ENCODE data around the gene ZNF768. TPM values are rescaled to one million over a fixed set of nuclear protein-coding genes. Genes with fewer than 3 reads are reported as not detected.
"Not testable (repeated sequence)": the region's sequence is repeated elsewhere in the genome, so short reads cannot be mapped to it uniquely, and the experiment has no call there.

ZNF768 gene
- total RNA-seq, 1 donor from 2014 or later, result 83.6 TPM

DNA sequence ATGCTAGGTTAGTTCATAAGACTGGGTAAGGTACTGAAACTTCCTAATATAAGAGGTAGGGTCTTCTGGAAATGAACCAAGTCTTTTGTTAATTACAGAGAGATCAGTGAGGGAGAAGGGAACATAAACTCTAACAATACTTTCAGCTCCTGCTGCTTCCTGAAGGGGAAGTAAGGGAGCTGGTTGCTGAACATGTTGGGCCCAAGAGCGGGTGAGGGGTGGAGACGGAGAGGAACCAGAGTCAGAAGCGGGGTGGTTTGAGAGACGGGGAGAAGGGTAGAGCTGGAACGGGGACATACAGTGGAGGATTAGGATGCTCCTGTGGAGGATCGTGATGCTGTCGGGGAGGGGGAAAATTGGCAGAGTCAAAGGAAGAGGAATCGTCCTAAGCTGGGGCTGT is 19.7 kb upstream of the ZNF768 start:
- no peak for DNase-seq (ENCODE audit: low spot score, unreplicated experiment)

GRCh38 chr16:30543067-30543466 is 16.7 kb upstream of the ZNF768 start:
- Mint-ChIP-seq H3K27ac (no peak overlapping the region), H3K9me3 (ENCODE audit: low read depth) (peaks cover 19% of the 10 kb centered on the region)

More for the DNA sequence above, 19.7 kb upstream of the ZNF768 start:
- Mint-ChIP-seq H3K36me3 (ENCODE audit: insufficient read depth) (peaks cover 29% of the 10 kb centered on the region), H3K27me3 (no peaks in the 10 kb centered on the region), H3K4me1 (ENCODE audit: low read depth) (peaks cover 13% of the 10 kb centered on the region), H3K4me3 (ENCODE audit: low read depth) (no peak overlapping the region), H3K9me3 (ENCODE audit: low read depth) (peaks cover 27% of the 10 kb centered on the region), H3K27ac (peak overlapping the region; percentile 76)
- TF ChIP-seq, protein P1, sequence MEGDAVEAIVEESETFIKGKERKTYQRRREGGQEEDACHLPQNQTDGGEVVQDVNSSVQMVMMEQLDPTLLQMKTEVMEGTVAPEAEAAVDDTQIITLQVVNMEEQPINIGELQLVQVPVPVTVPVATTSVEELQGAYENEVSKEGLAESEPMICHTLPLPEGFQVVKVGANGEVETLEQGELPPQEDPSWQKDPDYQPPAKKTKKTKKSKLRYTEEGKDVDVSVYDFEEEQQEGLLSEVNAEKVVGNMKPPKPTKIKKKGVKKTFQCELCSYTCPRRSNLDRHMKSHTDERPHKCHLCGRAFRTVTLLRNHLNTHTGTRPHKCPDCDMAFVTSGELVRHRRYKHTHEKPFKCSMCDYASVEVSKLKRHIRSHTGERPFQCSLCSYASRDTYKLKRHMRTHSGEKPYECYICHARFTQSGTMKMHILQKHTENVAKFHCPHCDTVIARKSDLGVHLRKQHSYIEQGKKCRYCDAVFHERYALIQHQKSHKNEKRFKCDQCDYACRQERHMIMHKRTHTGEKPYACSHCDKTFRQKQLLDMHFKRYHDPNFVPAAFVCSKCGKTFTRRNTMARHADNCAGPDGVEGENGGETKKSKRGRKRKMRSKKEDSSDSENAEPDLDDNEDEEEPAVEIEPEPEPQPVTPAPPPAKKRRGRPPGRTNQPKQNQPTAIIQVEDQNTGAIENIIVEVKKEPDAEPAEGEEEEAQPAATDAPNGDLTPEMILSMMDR (IDR thresholded peaks at IDR 0.05; ENCODE audit: unreplicated experiment), result no peak

DNA sequence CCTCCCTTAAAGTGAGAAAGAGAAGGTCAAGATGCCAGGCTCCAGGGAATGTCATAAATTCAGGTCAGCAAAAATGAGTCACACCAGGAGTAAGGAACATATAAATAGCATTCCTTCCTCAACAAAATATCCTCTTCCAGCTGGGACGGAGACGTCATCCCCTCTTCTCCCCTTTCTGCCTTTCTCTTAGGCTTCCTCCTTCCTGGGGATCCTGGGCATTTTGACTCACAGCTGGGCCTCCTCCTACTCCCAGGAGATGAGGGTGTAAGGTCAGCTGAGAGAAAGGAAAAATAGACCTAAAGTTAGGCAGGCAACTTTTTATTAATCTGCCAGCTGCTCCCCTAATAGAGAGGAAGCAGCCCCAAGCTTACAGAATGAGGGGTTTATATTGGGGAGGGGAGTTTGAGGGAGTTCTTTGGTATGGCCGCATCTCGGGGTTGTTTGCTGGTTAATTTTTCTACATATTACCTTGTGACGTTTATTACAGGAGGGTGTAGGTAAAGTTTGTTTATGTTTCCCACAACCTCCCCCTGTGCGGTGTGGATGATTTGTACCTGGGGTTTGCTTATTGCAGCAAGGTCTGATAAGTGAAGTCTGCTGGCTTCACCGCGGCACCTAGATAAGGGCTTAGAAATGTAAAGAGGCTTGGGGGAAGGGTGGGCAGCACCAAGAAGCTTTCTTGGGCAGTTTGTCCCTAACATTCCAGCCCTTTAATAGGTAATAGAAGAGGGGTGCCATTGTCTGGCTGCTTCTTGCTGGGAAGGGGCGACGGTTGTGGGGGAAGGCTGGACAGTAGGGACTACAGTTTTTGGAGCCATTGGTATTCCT is 15.3 kb upstream of the ZNF768 start:
- Mint-ChIP-seq H3K4me3 (ENCODE audit: low read depth) (no peak overlapping the region), H3K4me1 (ENCODE audit: low read depth) (no peaks in the 10 kb centered on the region), H3K36me3 (ENCODE audit: insufficient read depth) (peaks cover 42% of the 10 kb centered on the region), H3K27ac (no peak overlapping the region), H3K27me3 (no peaks in the 10 kb centered on the region), H3K9me3 (ENCODE audit: low read depth) (peaks cover 22% of the 10 kb centered on the region)
- DNase-seq (ENCODE audit: low spot score, unreplicated experiment), result no peak
- TF ChIP-seq, protein P1 (IDR thresholded peaks at IDR 0.05; ENCODE audit: unreplicated experiment), result no peak

More at GRCh38 chr16:30543067-30543466, 16.7 kb upstream of the ZNF768 start:
- Mint-ChIP-seq H3K4me3 (ENCODE audit: low read depth) (no peak overlapping the region), H3K36me3 (ENCODE audit: insufficient read depth) (peaks cover 36% of the 10 kb centered on the region), H3K27me3 (no peaks in the 10 kb centered on the region), H3K4me1 (ENCODE audit: low read depth) (peaks cover 3% of the 10 kb centered on the region)
- TF ChIP-seq, protein P1 (IDR thresholded peaks at IDR 0.05; ENCODE audit: unreplicated experiment), result no peak
- DNase-seq (ENCODE audit: low spot score, unreplicated experiment), result no peak

DNA sequence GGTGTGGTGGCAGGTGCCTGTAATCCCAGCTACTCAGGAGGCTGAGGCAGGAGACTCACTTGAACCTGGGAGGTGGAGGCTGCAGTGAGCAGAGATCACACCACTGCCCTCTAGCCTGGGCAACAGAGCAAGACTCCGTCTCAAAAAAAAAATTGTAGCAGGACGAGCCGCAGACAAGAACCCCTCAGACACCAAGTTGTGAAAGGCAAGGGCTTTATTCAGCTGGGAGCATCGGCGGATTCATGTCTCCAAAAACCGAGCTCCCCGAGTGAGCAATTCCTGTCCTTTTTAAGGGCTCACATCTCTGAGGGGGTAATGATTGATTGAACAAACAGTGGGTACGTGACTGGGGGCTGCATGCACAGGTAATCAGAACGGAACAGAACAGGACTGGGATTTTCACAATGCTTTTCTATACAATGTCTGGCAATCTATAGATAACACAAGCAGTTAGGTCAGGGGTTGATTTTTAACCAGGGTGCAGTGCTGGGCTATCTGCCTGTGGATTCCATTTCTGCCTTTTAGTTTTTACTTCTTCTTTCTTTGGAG is 14.6 kb upstream of the ZNF768 start:
- H3K4me3 Mint-ChIP-seq (ENCODE audit: low read depth); DNase-seq (ENCODE audit: low spot score, unreplicated experiment); H3K27me3 Mint-ChIP-seq; H3K4me1 Mint-ChIP-seq (ENCODE audit: low read depth); H3K27ac Mint-ChIP-seq: not testable (repeated sequence)
- Mint-ChIP-seq H3K9me3 (ENCODE audit: low read depth) (peaks cover 16% of the 10 kb centered on the region), H3K36me3 (ENCODE audit: insufficient read depth) (peaks cover 41% of the 10 kb centered on the region)

DNA sequence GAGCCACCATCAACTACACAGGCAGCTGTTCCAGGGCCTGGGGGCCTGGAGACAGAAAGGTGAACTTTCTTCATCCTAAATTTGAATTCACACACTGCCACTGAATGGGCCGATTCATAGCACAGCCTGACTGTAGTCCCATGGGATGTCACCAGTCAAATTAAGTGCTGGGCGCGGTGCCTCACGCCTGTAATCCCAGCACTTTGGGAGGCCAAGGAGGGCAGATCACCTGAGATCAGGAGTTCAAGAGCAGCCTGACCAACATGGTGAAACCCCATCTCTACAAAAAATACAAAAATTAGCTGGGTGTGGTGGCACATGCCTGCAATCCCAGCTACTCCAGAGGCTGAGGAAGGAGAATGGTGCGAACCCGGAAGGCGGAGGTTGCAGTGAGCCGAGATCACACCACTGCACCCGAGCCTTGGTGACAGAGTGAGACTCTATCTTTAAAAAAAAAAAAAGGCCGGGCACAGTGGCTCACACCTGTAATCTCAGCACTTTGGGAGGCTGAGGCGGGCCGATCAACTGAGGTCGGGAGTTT is 13.7 kb upstream of the ZNF768 start:
- DNase-seq (ENCODE audit: low spot score, unreplicated experiment); H3K4me1 Mint-ChIP-seq (ENCODE audit: low read depth); H3K27me3 Mint-ChIP-seq; H3K4me3 Mint-ChIP-seq (ENCODE audit: low read depth): not testable (repeated sequence)
- peak overlapping the region; percentile 84 for H3K27ac Mint-ChIP-seq
- H3K36me3 Mint-ChIP-seq (ENCODE audit: insufficient read depth), result peaks cover 38% of the 10 kb centered on the region
- peaks cover 10% of the 10 kb centered on the region for H3K9me3 Mint-ChIP-seq (ENCODE audit: low read depth)
